Keratinocyte (primary cell): Measurements from ENCODE around the gene FGFBP2.

Experiments used
- EZH2 ChIP-seq: IDR thresholded peaks from one replicate; pipeline ENCODE4 v1.6.1; 2012; ENCODE audit warnings: inconsistent platforms, mild to moderate bottlenecking, low read length, moderate library complexity
- TF ChIP-seq, protein P1 (sequence below), 3 experiments: IDR thresholded peaks in 1 of 3; conservative IDR thresholded peaks in 1 of 3; optimal IDR thresholded peaks in 1 of 3; 2 replicates in 2 of 3; 3 replicates in 1 of 3; pipeline versions ENCODE3 to v1.5.1; 2011; ENCODE audit warnings: low read length in 3 of 3, mild to moderate bottlenecking in 3 of 3, moderate library complexity in 2 of 3, control low read depth in 1 of 3, inconsistent platforms in 1 of 3; ENCODE audit not compliant: insufficient read depth in 2 of 3; ENCODE audit errors: extremely low read depth in 1 of 3

DNA sequence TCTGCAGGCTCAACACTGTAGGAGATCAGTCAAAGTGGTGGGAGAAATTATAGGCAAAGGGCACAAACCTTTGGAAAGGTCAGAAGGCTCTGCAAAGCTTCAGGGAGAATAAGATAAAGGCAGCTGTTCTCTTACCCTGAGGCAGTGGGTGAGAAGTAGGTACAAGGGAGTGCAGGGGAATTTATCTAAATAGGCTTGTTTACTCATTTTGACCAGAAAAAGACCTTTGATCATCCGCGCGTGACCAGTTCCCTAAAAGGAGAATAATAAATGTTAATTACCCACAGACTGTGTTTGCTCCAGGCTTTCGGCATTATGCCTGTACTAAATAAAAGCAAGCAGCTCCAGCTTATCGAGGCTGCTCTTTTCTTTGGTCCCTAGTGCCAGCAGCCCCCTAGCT, 9.3 kb downstream of the FGFBP2 start:
- TF ChIP-seq, protein P1, sequence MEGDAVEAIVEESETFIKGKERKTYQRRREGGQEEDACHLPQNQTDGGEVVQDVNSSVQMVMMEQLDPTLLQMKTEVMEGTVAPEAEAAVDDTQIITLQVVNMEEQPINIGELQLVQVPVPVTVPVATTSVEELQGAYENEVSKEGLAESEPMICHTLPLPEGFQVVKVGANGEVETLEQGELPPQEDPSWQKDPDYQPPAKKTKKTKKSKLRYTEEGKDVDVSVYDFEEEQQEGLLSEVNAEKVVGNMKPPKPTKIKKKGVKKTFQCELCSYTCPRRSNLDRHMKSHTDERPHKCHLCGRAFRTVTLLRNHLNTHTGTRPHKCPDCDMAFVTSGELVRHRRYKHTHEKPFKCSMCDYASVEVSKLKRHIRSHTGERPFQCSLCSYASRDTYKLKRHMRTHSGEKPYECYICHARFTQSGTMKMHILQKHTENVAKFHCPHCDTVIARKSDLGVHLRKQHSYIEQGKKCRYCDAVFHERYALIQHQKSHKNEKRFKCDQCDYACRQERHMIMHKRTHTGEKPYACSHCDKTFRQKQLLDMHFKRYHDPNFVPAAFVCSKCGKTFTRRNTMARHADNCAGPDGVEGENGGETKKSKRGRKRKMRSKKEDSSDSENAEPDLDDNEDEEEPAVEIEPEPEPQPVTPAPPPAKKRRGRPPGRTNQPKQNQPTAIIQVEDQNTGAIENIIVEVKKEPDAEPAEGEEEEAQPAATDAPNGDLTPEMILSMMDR (optimal IDR thresholded peaks at IDR 0.05 in 1 of 3, IDR thresholded peaks at IDR 0.05 in 1 of 3, conservative IDR thresholded peaks at IDR 0.05 in 1 of 3; ENCODE audit: extremely low read depth in 1 of 3, insufficient read depth in 2 of 3, low read length in 3 of 3): no peak
- no peak for TF ChIP-seq EZH2
